HepG2 (cell line): ENCODE data around the gene GMEB2.

Source experiments
- KLF15 ChIP-seq: sonication (generic); formaldehyde crosslinking; IDR thresholded peaks from 2 replicates; pipeline ENCODE4 v1.8.1; 2023; ENCODE audit warnings: borderline replicate concordance, mild to moderate bottlenecking, inconsistent platforms, missing genetic modification reagents, mixed read lengths
- ONECUT2 ChIP-seq: sonication (generic); formaldehyde crosslinking; IDR thresholded peaks from 2 replicates; pipeline ENCODE4 v1.4.0; 2020; ENCODE audit warnings: missing genetic modification reagents

DNA sequence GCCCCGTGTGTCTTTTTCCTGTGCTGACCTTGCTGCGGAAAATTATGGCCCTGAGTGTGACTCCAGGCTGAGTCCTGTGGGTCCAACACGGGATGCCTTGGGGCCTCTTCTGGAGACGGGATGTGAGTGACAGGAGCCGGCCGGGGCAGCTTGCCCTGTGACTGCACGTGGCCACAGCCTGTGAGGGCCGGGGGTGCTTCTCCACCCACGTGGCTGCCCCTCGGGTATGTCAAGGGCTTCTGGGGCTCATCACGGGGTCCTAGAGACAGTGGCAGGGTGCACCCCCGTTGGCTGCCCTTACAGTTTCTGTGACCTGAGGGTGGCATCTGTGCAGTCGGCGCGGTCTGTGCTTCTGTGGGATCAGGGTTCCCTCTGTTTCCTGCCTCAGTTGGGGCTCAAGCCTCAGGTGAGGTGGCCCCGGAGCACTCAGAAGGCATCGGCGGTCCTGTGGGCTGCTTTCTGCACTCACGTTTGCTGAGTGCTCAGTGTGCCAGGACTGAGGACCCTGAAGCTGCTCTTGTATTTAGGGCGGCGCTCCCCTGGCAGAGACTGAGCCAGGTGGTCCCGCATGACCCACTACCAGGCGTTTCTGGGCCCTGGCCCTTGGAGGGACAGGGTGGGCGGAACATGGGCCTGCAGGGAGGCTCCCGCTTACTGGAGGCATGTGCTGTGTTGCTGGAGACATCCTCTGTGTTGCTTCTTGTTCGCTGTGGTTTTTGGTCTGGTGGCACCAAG, 36.6 kb upstream of the GMEB2 start:
- TF ChIP-seq ONECUT2 (CRISPR knock-in tag) (no peak), KLF15 (no peak)
